ENCODE results near the gene NODAL.
A peak's percentile ranks its signal among the peaks of the same experiment; 100 is the strongest.
"Not testable (repeated sequence)": the region's sequence is repeated elsewhere in the genome, so short reads cannot be mapped to it uniquely, and the experiment has no call there.

NODAL gene

GRCh38 chr10:70441161-70441894 is at the start of gene NODAL:
TSS of gene NODAL (minus strand) at chr10:70441681. CDS start at chr10:70441667, 14 bp downstream.
- no CpG with 5 or more reads among the region's 60 CpGs for WGBS (ENCODE audit: insufficient coverage, insufficient read length)
- Histone ChIP-seq H3K9me3 (ENCODE audit: control insufficient read depth, insufficient read depth, low read length) (no peaks in the 10 kb centered on the region), H3K27me3 (ENCODE audit: control insufficient read depth, insufficient read depth, low read length) (peaks cover 10% of the 10 kb centered on the region), H3K27ac (ENCODE audit: low read length) (no peak within 1 kb of the TSS), H3K4me1 (ENCODE audit: control insufficient read depth, insufficient read depth, low read length) (peaks cover 9% of the 10 kb centered on the region; the same call in 1 of the 2 replicates), H3K4me3 (ENCODE audit: low read length) (peak within 1 kb of the TSS; percentile 40), H3K36me3 (ENCODE audit: control insufficient read depth, insufficient read depth, low read length) (no peaks in the 10 kb centered on the region)
- DNase-seq (ENCODE audit: low read depth, low spot score): no peak

- no CpG with 5 or more reads among the region's 4 CpGs for WGBS (ENCODE audit: insufficient coverage, insufficient read length)
- no peaks in the 10 kb centered on the region; the same call in 1 of the 2 replicates for H3K36me3 ChIP-seq (ENCODE audit: control insufficient read depth, insufficient read depth, low read length)
- no peak for DNase-seq (ENCODE audit: low read depth, low spot score)
- H3K27me3 ChIP-seq (ENCODE audit: control insufficient read depth, insufficient read depth, low read length): no peaks in the 10 kb centered on the region
- peaks cover 7% of the 10 kb centered on the region for H3K4me1 ChIP-seq (ENCODE audit: control insufficient read depth, insufficient read depth, low read length)
- H3K27ac ChIP-seq (ENCODE audit: low read length): no peak overlapping the region
- no peaks in the 10 kb centered on the region for H3K9me3 ChIP-seq (ENCODE audit: control insufficient read depth, insufficient read depth, low read length)
- H3K4me3 ChIP-seq (ENCODE audit: low read length): no peak overlapping the region
Observed at GRCh38 chr10:70490142-70490541, 48.7 kb upstream of the NODAL start.

GRCh38 chr10:70487824-70488223 is 46.3 kb upstream of the NODAL start:
- no peak for DNase-seq (ENCODE audit: low read depth, low spot score)
- no peak overlapping the region for H3K27ac ChIP-seq (ENCODE audit: low read length)
- no peaks in the 10 kb centered on the region; the same call in 1 of the 2 replicates for H3K36me3 ChIP-seq (ENCODE audit: control insufficient read depth, insufficient read depth, low read length)
- no peak overlapping the region for H3K4me3 ChIP-seq (ENCODE audit: low read length)
- no CpG with 5 or more reads among the region's 3 CpGs for WGBS (ENCODE audit: insufficient coverage, insufficient read length)
- no peaks in the 10 kb centered on the region for H3K9me3 ChIP-seq (ENCODE audit: control insufficient read depth, insufficient read depth, low read length)
- H3K27me3 ChIP-seq (ENCODE audit: control insufficient read depth, insufficient read depth, low read length): no peaks in the 10 kb centered on the region
- peaks cover 1% of the 10 kb centered on the region; the same call in 1 of the 2 replicates for H3K4me1 ChIP-seq (ENCODE audit: control insufficient read depth, insufficient read depth, low read length)

- not testable (repeated sequence) for H3K27me3 ChIP-seq (ENCODE audit: control insufficient read depth, insufficient read depth, low read length); H3K27ac ChIP-seq (ENCODE audit: low read length)
Observed at GRCh38 chr10:70483872-70484271, 42.4 kb upstream of the NODAL start.

GRCh38 chr10:70482982-70483760 is 41.7 kb upstream of the NODAL start:
- H3K27me3 ChIP-seq (ENCODE audit: control insufficient read depth, insufficient read depth, low read length): no peaks in the 10 kb centered on the region
- no CpG with 5 or more reads among the region's 8 CpGs for WGBS (ENCODE audit: insufficient coverage, insufficient read length)

More at GRCh38 chr10:70483872-70484271, 42.4 kb upstream of the NODAL start:
- not testable (repeated sequence) for H3K4me3 ChIP-seq (ENCODE audit: low read length); DNase-seq (ENCODE audit: low read depth, low spot score); H3K9me3 ChIP-seq (ENCODE audit: control insufficient read depth, insufficient read depth, low read length); H3K36me3 ChIP-seq (ENCODE audit: control insufficient read depth, insufficient read depth, low read length)
- peaks cover 14% of the 10 kb centered on the region for H3K4me1 ChIP-seq (ENCODE audit: control insufficient read depth, insufficient read depth, low read length)
- no CpG with 5 or more reads among the region's 6 CpGs for WGBS (ENCODE audit: insufficient coverage, insufficient read length)

GRCh38 chr10:70481831-70482530 is 40.5 kb upstream of the NODAL start:
- Histone ChIP-seq H3K4me3 (ENCODE audit: low read length) (no peak overlapping the region), H3K4me1 (ENCODE audit: control insufficient read depth, insufficient read depth, low read length) (peaks cover 15% of the 10 kb centered on the region), H3K27me3 (ENCODE audit: control insufficient read depth, insufficient read depth, low read length) (no peaks in the 10 kb centered on the region), H3K27ac (ENCODE audit: low read length) (no peak overlapping the region), H3K9me3 (ENCODE audit: control insufficient read depth, insufficient read depth, low read length) (no peaks in the 10 kb centered on the region), H3K36me3 (ENCODE audit: control insufficient read depth, insufficient read depth, low read length) (no peaks in the 10 kb centered on the region; the same call in 1 of the 2 replicates)
- no CpG with 5 or more reads among the region's 7 CpGs for WGBS (ENCODE audit: insufficient coverage, insufficient read length)
- no peak for DNase-seq (ENCODE audit: low read depth, low spot score)

More at GRCh38 chr10:70482982-70483760, 41.7 kb upstream of the NODAL start:
- no peaks in the 10 kb centered on the region; the same call in 1 of the 2 replicates for H3K36me3 ChIP-seq (ENCODE audit: control insufficient read depth, insufficient read depth, low read length)
- no peak overlapping the region for H3K27ac ChIP-seq (ENCODE audit: low read length)
- no peak overlapping the region for H3K4me3 ChIP-seq (ENCODE audit: low read length)
- no peak for DNase-seq (ENCODE audit: low read depth, low spot score)
- no peaks in the 10 kb centered on the region for H3K9me3 ChIP-seq (ENCODE audit: control insufficient read depth, insufficient read depth, low read length)
- peaks cover 14% of the 10 kb centered on the region for H3K4me1 ChIP-seq (ENCODE audit: control insufficient read depth, insufficient read depth, low read length)

GRCh38 chr10:70481105-70481504 is 39.6 kb upstream of the NODAL start:
- Histone ChIP-seq H3K9me3 (ENCODE audit: control insufficient read depth, insufficient read depth, low read length) (no peaks in the 10 kb centered on the region), H3K4me1 (ENCODE audit: control insufficient read depth, insufficient read depth, low read length) (peaks cover 15% of the 10 kb centered on the region), H3K27ac (ENCODE audit: low read length) (no peak overlapping the region), H3K4me3 (ENCODE audit: low read length) (no peak overlapping the region), H3K27me3 (ENCODE audit: control insufficient read depth, insufficient read depth, low read length) (no peaks in the 10 kb centered on the region), H3K36me3 (ENCODE audit: control insufficient read depth, insufficient read depth, low read length) (no peaks in the 10 kb centered on the region; the same call in 1 of the 2 replicates)
- WGBS (ENCODE audit: insufficient coverage, insufficient read length): no CpG with 5 or more reads among the region's 9 CpGs
- no peak for DNase-seq (ENCODE audit: low read depth, low spot score)

GRCh38 chr10:70480239-70480861 is 38.9 kb upstream of the NODAL start:
- DNase-seq (ENCODE audit: low read depth, low spot score): no peak
- WGBS (ENCODE audit: insufficient coverage, insufficient read length): no CpG with 5 or more reads among the region's 9 CpGs
- H3K4me1 ChIP-seq (ENCODE audit: control insufficient read depth, insufficient read depth, low read length): peaks cover 15% of the 10 kb centered on the region
- no peaks in the 10 kb centered on the region for H3K9me3 ChIP-seq (ENCODE audit: control insufficient read depth, insufficient read depth, low read length)
- no peaks in the 10 kb centered on the region for H3K27me3 ChIP-seq (ENCODE audit: control insufficient read depth, insufficient read depth, low read length)
- no peak overlapping the region for H3K27ac ChIP-seq (ENCODE audit: low read length)
- no peak overlapping the region for H3K4me3 ChIP-seq (ENCODE audit: low read length)
- no peaks in the 10 kb centered on the region for H3K36me3 ChIP-seq (ENCODE audit: control insufficient read depth, insufficient read depth, low read length)

- Histone ChIP-seq H3K9me3 (ENCODE audit: control insufficient read depth, insufficient read depth, low read length) (no peaks in the 10 kb centered on the region), H3K4me1 (ENCODE audit: control insufficient read depth, insufficient read depth, low read length) (peaks cover 15% of the 10 kb centered on the region), H3K36me3 (ENCODE audit: control insufficient read depth, insufficient read depth, low read length) (no peaks in the 10 kb centered on the region), H3K27ac (ENCODE audit: low read length) (no peak overlapping the region), H3K4me3 (ENCODE audit: low read length) (no peak overlapping the region; the same call in 1 of the 2 replicates), H3K27me3 (ENCODE audit: control insufficient read depth, insufficient read depth, low read length) (no peaks in the 10 kb centered on the region)
- DNase-seq (ENCODE audit: low read depth, low spot score): no peak
- WGBS (ENCODE audit: insufficient coverage, insufficient read length): no CpG with 5 or more reads among the region's 8 CpGs
Observed at GRCh38 chr10:70479626-70480238, 38.3 kb upstream of the NODAL start.
